ENCODE data around the gene ARRDC3. TPM values are rescaled to one million over a fixed set of nuclear protein-coding genes. Genes with fewer than 3 reads are reported as not detected.

ARRDC3 gene
- total RNA-seq, 3 donors from 2014 or later, result 75.5 to 261 (median 100) TPM

DNA sequence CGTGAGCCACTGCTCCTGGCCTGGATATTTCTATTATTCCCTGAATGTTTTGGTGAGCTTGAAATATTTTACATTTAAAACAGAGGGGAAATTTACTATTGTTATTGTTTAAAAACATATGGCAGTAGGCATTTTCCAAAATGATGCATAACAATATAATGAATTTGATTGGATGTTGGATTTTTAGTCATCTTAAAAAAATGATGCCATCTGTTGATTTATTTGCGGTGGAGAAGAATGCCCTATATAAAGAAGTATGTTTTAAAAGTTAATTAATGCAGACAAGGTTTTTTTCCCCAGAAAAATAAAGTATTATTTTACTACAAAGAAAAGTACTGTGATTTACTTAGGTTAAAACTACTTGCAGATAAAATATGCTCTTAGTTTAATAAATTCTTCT, 33.4 kb upstream of the ARRDC3 start:
- TF ChIP-seq, protein P1, sequence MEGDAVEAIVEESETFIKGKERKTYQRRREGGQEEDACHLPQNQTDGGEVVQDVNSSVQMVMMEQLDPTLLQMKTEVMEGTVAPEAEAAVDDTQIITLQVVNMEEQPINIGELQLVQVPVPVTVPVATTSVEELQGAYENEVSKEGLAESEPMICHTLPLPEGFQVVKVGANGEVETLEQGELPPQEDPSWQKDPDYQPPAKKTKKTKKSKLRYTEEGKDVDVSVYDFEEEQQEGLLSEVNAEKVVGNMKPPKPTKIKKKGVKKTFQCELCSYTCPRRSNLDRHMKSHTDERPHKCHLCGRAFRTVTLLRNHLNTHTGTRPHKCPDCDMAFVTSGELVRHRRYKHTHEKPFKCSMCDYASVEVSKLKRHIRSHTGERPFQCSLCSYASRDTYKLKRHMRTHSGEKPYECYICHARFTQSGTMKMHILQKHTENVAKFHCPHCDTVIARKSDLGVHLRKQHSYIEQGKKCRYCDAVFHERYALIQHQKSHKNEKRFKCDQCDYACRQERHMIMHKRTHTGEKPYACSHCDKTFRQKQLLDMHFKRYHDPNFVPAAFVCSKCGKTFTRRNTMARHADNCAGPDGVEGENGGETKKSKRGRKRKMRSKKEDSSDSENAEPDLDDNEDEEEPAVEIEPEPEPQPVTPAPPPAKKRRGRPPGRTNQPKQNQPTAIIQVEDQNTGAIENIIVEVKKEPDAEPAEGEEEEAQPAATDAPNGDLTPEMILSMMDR (IDR thresholded peaks at IDR 0.05), result no peak
- no peak for TF ChIP-seq POLR2AphosphoS5 (IDR thresholded peaks at IDR 0.05)
- TF ChIP-seq POLR2A (IDR thresholded peaks at IDR 0.05), result no peak
- Histone ChIP-seq H3K4me1 (no peaks in the 10 kb centered on the region), H3K36me3 (no peaks in the 10 kb centered on the region), H3K27me3 (no peaks in the 10 kb centered on the region), H3K27ac (no peak overlapping the region), H3K9me3 (no peaks in the 10 kb centered on the region), H3K4me3 (no peak overlapping the region)
- intact Hi-C loops (cut with DNase I; ENCODE audit: low total_unique reads), result no loop called here
- no peak for DNase-seq (ENCODE audit: low spot score in 2 of 2)

DNA sequence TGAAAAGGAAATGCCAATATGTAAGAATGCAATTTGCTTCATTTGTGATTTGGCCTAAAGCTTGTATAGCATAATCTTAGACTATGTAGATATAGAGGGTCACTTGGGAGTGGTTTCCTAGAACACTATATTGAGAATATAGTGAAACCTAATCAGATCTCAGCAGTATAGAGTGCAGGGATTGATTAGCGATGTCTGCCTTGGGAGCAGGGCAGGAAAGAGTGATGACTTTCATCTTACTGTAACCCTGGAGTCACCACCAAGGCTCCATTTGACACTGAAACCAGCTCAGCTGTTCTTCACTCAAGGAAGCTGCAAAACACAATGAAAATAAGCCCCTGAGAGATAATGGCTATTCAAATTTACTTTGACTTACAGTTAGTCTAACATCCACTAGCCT, 26.2 kb upstream of the ARRDC3 start:
- intact Hi-C loops (cut with DNase I; ENCODE audit: low total_unique reads), result no loop called here
- no peak overlapping the region for H3K4me3 ChIP-seq
- H3K27ac ChIP-seq, result no peak overlapping the region
- H3K36me3 ChIP-seq, result no peaks in the 10 kb centered on the region
- TF ChIP-seq POLR2A (IDR thresholded peaks at IDR 0.05), result no peak
- TF ChIP-seq, protein P1 (IDR thresholded peaks at IDR 0.05), result no peak
- no peak for TF ChIP-seq POLR2AphosphoS5 (IDR thresholded peaks at IDR 0.05)
- no peak for DNase-seq (ENCODE audit: low spot score in 2 of 2)
- no peaks in the 10 kb centered on the region for H3K27me3 ChIP-seq
- H3K4me1 ChIP-seq, result no peaks in the 10 kb centered on the region
- no peaks in the 10 kb centered on the region for H3K9me3 ChIP-seq

DNA sequence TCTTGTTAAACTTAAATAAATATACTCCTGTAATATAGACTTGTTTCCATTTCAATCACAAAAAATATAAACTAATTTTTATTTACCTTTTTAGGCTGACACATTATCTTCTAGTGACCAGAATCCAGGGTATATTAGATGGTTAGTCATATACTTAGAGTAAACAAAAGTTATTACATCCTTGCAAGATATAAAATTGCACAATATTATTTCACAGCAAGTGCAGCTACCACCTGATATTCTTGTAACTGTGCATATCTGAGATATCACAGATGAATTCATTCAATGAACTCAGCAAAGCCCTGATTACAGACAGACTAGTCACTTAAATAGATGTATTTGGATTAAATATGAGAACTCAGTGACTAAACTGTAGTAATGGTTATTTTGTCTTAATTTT, 25.6 kb upstream of the ARRDC3 start:
- TF ChIP-seq POLR2AphosphoS5 (IDR thresholded peaks at IDR 0.05) (no peak), POLR2A (IDR thresholded peaks at IDR 0.05) (no peak)
- TF ChIP-seq, protein P1 (IDR thresholded peaks at IDR 0.05), result no peak
- no peak overlapping the region for H3K27ac ChIP-seq
- no peaks in the 10 kb centered on the region for H3K27me3 ChIP-seq
- intact Hi-C loops (cut with DNase I; ENCODE audit: low total_unique reads), result no loop called here
- no peaks in the 10 kb centered on the region for H3K9me3 ChIP-seq
- H3K4me3 ChIP-seq, result no peak overlapping the region
- DNase-seq (ENCODE audit: low spot score in 2 of 2), result no peak
- H3K36me3 ChIP-seq, result no peaks in the 10 kb centered on the region
- H3K4me1 ChIP-seq, result no peaks in the 10 kb centered on the region

DNA sequence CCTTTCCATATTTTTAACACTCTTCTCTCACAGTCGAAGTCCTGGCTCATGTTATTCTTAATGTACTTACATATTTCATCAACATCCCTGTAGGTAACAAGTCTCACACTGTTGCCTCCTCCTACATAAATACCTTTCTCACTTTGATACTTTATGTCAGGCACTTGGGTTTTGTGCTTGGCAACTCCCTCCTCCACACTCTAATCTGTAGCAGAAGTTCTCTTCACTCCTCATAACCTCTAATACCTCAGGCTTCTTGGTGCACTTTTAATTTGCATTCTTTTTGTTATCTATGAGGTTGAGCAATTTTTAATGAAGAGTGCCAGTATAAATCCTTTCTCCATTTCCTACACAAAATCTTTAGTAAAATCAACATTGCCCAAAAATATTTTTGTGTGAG, 24.1 kb upstream of the ARRDC3 start:
- Histone ChIP-seq H3K36me3 (no peaks in the 10 kb centered on the region), H3K4me1 (no peaks in the 10 kb centered on the region), H3K4me3 (no peak overlapping the region), H3K27ac (no peak overlapping the region), H3K27me3 (no peaks in the 10 kb centered on the region), H3K9me3 (no peaks in the 10 kb centered on the region)
- intact Hi-C loops (cut with DNase I; ENCODE audit: low total_unique reads), result no loop called here
- TF ChIP-seq, protein P1 (IDR thresholded peaks at IDR 0.05), result no peak
- TF ChIP-seq POLR2AphosphoS5 (IDR thresholded peaks at IDR 0.05) (no peak), POLR2A (IDR thresholded peaks at IDR 0.05) (no peak)
- DNase-seq (ENCODE audit: low spot score in 2 of 2), result no peak

DNA sequence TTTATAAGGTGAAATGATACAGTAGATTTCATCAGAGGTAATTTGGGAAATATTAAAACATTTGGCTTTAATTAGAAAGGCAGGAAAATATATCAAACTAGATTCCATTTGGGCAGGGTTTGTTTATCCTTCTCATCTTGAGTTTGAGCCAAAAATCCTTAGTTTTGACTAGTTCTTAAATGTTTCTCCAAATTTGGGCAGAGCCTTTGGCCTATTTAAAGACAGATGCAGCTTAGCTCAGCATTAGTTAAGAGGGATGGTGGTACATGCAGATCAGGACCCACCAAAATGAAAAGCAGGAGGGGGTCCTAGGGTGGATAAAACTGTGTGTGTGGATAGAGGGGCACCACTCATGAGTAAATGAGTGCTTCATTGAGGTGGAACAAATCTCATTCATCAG, 20.3 kb upstream of the ARRDC3 start:
- intact Hi-C loops (cut with DNase I; ENCODE audit: low total_unique reads), result no loop called here

More for the DNA sequence above, 20.3 kb upstream of the ARRDC3 start:
- H3K4me3 ChIP-seq, result no peak overlapping the region
- no peaks in the 10 kb centered on the region for H3K36me3 ChIP-seq
- no peaks in the 10 kb centered on the region for H3K9me3 ChIP-seq
- peak overlapping the region in 1 of 2 donors; percentile 35 for H3K27ac ChIP-seq
- H3K4me1 ChIP-seq, result no peaks in the 10 kb centered on the region
- TF ChIP-seq, protein P1 (IDR thresholded peaks at IDR 0.05), result no peak
- TF ChIP-seq POLR2AphosphoS5 (IDR thresholded peaks at IDR 0.05) (no peak), POLR2A (IDR thresholded peaks at IDR 0.05) (no peak)
- no peak for DNase-seq (ENCODE audit: low spot score in 2 of 2)
- no peaks in the 10 kb centered on the region for H3K27me3 ChIP-seq

All from breast epithelium (tissue), 4 donors.